Hematopoietic multipotent progenitor cell treated with erythropoietin and hydrocortisone succinate and interleukin-3 and kit ligand, for 15 days (in vitro differentiated cells): ENCODE data around the gene FFAR2.
"Not testable (repeated sequence)": the region's sequence is repeated elsewhere in the genome, so short reads cannot be mapped to it uniquely, and the experiment has no call there.

Source experiments
- DNase-seq: peaks from one replicate; pipeline ENCODE4 v3.0.0-alpha.2; 2015; ENCODE audit warnings: low spot score

Gene FFAR2

DNA sequence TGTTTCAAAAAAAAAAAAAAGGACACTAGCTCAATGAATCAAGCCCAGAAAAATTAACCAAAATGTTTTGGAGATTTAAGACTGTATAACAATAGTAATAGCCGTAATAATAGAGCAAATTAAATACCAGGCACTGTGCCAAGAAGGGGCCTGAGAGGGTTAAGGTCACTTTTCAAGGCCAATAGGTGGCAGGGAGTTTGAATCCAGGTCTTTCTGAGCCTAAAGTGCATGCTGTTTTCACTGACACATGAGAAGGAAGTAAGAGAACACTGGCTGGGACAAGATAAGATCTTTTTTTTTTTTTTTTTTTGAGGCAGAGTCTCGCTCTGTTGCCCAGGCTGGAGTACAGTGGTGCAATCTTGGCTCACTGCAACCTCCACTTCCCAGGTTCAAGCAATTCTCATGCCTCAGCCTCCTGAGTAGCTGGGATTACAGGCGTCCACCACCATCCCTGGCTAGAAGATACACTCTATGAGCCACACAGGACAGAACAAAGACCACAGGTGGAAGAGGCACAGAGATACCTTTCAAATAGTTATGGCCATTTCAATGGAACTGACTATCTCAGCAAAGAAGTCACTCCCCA is 7.7 kb downstream of the FFAR2 start:
- DNase-seq: no peak

DNA sequence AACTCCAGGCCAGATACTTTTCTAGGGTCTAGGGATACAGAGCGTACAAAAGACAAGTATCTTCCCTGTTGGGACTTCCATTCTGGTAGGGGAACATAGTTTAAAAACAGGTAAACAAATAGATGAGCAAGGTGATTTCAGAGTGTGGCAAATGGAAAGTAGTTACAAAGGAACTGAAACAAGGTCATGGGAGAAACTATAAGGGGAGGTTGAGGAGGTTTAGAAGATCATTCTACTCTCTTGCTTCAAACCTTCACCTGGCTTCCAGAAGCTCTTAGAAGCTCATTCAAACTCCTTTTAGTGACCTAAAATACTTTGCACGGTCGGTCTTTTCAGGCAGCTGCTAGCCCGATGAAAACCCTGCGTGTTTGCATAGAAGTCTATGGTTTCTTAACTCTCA is 9.1 kb downstream of the FFAR2 start:
- no peak for DNase-seq

GRCh38 chr19:35458192-35458591 is 10.1 kb downstream of the FFAR2 start:
- DNase-seq: no peak

DNA sequence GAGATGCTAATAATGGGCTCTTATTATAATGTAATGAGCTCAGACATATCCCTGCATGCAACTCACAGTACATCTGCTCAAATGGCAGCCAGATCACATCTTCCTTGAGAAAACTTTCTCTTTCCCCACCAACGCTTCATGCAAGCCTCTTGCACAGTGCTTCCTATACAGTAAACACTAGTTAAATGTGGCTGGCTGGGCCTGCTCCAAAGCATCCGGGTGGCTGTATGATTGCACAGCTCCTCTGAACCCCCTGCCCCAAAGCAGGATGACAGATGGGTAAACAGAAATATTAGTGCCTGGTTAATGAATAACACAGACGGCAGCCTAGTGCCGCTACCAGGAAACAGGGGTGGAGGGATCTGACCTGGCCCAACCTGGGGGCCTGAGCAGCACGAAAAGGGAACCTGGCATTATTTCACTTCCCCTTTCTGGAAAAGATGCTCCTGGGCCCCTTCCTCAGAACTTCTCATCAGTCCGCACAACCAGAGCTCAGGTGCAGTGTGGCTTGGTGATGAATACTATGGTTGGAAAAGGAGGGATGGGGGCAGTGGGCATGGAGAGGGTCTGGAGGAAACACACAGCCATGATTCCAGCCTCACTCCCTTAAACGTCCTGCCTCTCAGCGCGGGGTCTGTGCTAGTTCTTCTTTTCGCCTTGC is 10.8 kb downstream of the FFAR2 start:
- no peak for DNase-seq

- no peak for DNase-seq
These were observed 11.5 kb downstream of the FFAR2 start for GRCh38 chr19:35459414-35460082.

DNA sequence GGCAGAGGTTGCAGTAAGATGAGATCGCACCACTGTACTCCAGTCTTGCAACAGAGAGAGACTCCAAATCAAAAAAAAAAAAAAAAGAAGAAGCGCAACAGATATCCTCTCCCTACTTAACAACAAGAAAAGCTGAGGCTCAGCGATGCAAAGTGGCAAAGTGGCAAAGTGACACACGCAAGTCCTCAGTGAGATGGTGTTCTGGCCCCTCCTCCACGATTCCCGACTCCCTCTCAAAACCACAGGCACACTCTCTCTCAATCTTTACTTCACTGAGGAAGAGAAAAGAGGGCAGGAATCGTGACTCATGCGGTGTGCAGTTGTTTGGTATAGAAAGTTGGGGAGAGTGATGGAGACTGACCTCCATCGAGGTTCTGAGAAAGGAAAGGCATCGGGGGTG is 12.6 kb downstream of the FFAR2 start:
- no peak for DNase-seq

DNA sequence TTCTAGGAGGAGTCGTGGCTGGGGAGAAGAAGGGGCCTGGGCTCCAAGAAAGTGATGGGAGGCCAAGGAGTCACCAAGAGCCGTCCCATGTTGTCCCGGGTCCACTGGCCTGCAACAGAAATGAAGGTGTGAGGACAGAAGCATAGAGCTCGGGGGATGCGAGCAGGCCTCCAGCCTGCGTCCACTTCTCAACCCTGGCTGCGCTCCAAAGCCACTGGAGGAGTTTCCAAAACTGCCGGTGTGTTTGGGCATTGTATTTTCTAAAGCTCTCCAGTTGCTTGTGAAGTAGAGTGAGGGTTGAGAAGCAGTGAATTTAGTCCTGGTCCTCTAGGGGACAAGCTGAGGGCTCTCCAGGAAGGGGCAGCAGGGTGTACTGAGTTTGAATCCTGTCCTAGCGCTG is 13.0 kb downstream of the FFAR2 start:
- no peak for DNase-seq

DNA sequence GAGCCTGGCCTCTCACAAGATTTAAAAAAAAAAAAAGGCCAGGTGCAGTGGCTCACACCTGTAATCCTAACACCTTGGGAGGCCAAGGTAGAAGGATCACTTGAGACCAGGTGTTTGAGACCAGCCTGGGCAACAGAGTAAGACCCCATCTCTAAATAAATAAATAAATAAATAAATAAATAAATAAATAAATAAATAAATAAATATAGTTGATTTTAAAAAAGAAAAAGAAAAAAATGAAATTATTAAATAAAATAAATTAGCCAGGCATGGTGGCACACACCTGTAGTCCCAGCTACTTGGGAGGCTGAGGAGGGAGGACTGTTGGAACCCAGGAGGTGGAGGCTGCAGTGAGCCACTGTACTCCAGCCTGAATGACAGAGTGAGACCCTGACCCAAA is 13.7 kb downstream of the FFAR2 start:
- not testable (repeated sequence) for DNase-seq

GRCh38 chr19:35462476-35462953 is 14.5 kb downstream of the FFAR2 start:
- DNase-seq: no peak

- not testable (repeated sequence) for DNase-seq
These were observed 14.9 kb downstream of the FFAR2 start for GRCh38 chr19:35462956-35463355.

- no peak for DNase-seq
These were observed 18.2 kb downstream of the FFAR2 start for GRCh38 chr19:35466259-35466658.

- no peak for DNase-seq
These were observed 20.6 kb downstream of the FFAR2 start for GRCh38 chr19:35468637-35469036.

DNA sequence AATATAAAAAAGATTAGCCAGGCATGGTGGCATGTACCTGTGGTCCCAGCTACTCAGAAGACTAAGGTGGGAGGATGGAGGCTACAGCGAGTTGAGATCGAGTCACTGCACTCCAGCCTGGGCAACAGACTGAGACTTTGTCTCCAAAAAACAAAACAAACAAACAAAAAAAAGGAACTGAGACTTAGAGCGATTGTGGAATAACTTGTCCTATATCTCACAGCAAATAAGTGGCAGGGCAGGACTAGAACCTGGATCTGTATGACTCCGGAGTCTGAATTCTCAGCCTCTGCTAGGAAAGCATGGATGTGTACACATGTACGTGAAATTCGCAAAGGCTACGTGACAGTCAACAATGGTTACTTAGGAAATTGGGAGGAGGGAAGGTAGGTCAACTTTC is 22.1 kb downstream of the FFAR2 start:
- DNase-seq: no peak

GRCh38 chr19:35471075-35471474 is 23.0 kb downstream of the FFAR2 start:
- not testable (repeated sequence) for DNase-seq

GRCh38 chr19:35471946-35472345 is 23.9 kb downstream of the FFAR2 start:
- DNase-seq: no peak

GRCh38 chr19:35474104-35474503 is 26.0 kb downstream of the FFAR2 start:
- no peak for DNase-seq

- DNase-seq: not testable (repeated sequence)
These were observed 26.5 kb downstream of the FFAR2 start for GRCh38 chr19:35474594-35474993.

- no peak for DNase-seq
These were observed 28.1 kb downstream of the FFAR2 start for GRCh38 chr19:35476149-35476548.

DNA sequence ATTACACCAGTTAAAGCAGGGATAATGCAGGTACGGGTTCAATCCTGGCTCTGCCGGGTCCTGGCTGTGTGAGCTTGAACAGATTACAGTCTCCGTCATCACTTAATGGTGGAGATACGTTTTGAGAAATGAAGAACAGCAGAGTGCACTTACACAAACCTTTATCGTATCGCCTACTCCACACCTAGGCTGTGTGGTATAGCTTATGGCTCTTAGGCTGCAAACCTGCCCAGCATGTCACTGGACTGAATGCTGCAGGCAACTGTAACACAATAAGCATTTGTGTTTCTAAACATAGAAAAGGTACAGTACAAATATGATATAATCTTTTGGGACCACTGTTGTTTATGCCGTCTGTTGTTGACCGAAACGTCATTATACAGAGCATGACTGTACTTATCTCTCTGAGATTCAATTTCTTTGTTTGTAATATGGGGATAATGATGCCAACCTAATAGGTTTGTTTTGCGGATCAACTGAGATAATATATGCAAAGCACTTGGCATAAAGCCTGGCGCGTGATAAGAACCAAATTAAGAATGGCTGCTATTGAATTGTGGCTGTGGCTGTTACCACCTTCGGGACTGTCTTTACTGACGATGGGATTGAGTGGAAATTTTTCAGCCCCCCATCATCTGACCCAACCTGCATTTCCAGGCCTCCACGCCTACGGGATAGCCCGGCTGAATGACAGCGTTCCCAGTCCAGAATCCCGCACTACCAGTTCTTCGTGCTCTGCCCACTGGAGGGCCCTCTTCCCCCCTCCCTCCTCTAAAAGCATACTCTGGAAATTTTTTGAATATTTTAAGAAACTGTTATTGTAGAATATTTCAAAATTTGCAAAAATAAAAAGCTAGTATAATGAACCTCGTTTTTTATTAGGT is 31.0 kb downstream of the FFAR2 start:
- DNase-seq: no peak

- DNase-seq: no peak
These were observed 35.0 kb downstream of the FFAR2 start for GRCh38 chr19:35483089-35483488.

GRCh38 chr19:35484252-35485036 is 36.4 kb downstream of the FFAR2 start:
- DNase-seq: no peak

- no peak for DNase-seq
These were observed 38.2 kb downstream of the FFAR2 start for GRCh38 chr19:35486268-35486708.
